HG02763 (cell line): ENCODE data around the gene CDK18.

Source experiments
- ATAC-seq: cut with Tn5 transposase; IDR thresholded peaks from one replicate; pipeline ENCODE4 v1.9.1; 2021; ENCODE audit warnings: mild to moderate bottlenecking, moderate library complexity; ENCODE audit not compliant: unreplicated experiment

Gene CDK18

GRCh38 chr1:205502111-205502810 lies 2.2 kb upstream of the CDK18 start:
- no peak for ATAC-seq

GRCh38 chr1:205502992-205503391 lies 1.5 kb upstream of the CDK18 start:
- ATAC-seq = no peak

- ATAC-seq = no peak
These were observed 734 bp downstream of the CDK18 start for GRCh38 chr1:205505076-205505729.

GRCh38 chr1:205505791-205506190 lies 1.3 kb downstream of the CDK18 start:
- no peak for ATAC-seq

GRCh38 chr1:205506409-205507200 lies 2.1 kb downstream of the CDK18 start:
- no peak for ATAC-seq

- no peak for ATAC-seq
These were observed 3.8 kb downstream of the CDK18 start for GRCh38 chr1:205508227-205508714.

- no peak for ATAC-seq
These were observed 6.0 kb downstream of the CDK18 start for GRCh38 chr1:205510308-205510950.

GRCh38 chr1:205510951-205511330 lies 6.5 kb downstream of the CDK18 start:
- ATAC-seq = no peak

- no peak for ATAC-seq
These were observed 7.9 kb downstream of the CDK18 start for GRCh38 chr1:205512059-205513045.

GRCh38 chr1:205513774-205514173 lies 9.3 kb downstream of the CDK18 start:
- no peak for ATAC-seq

- ATAC-seq = no peak
These were observed 10.0 kb downstream of the CDK18 start for GRCh38 chr1:205514211-205515142.

GRCh38 chr1:205515781-205516253 lies 11.3 kb downstream of the CDK18 start:
- no peak for ATAC-seq

GRCh38 chr1:205516362-205516761 lies 11.9 kb downstream of the CDK18 start:
- no peak for ATAC-seq

- ATAC-seq = no peak
These were observed 12.8 kb downstream of the CDK18 start for GRCh38 chr1:205517288-205517687.

- ATAC-seq = no peak
These were observed 13.3 kb downstream of the CDK18 start for GRCh38 chr1:205517763-205518162.

GRCh38 chr1:205518661-205519540 lies 14.4 kb downstream of the CDK18 start:
- ATAC-seq = no peak

- ATAC-seq = no peak
These were observed 15.2 kb downstream of the CDK18 start for GRCh38 chr1:205519541-205520131.
